ENCODE results near the gene PIPOX. TPM values are rescaled to one million over a fixed set of nuclear protein-coding genes. Genes with fewer than 3 reads are reported as not detected.

Gene PIPOX
- total and polyA plus RNA-seq, 2 donors (not counting 3 experiments of a cell fraction or from before 2014, with no cell fraction given) = 0.62 to 2.5 TPM

DNA sequence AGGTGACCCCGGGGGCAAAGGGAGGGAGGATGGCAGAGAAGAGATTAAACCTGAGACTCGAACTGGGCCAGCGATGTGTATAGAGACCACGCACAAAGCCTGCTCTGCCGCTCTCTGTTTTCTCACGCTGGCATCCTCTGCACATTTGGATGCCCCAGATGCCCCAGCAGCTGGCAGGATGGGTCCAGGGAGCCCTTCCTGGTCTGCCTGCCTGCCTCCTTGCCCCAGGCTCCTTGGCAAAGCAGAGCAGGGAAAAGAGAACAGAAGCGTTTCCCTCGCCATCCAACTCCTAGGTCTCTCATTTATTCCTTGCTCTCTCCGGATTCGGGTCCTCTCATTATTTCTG is 5.2 kb upstream of the PIPOX start:
- Histone ChIP-seq H3K36me3 (ENCODE audit: control insufficient read depth in 2 of 2, extremely low read depth in 1 of 2, insufficient read depth in 2 of 2, low read length in 2 of 2) (no peaks in the 10 kb centered on the region), H2AFZ (ENCODE audit: low read depth, low read length) (no peak overlapping the region), H3K4me3 (replicated peaks in 1 of 3; ENCODE audit: insufficient read depth in 1 of 3, low read depth in 1 of 3, low read length in 3 of 3) (no peak overlapping the region), H3K27me3 (ENCODE audit: control insufficient read depth in 2 of 2, insufficient read depth in 2 of 2, low read length in 2 of 2) (peaks cover 40 to 48% of the 10 kb centered on the region in 2 experiments), H4K20me1 (replicated peaks; ENCODE audit: control insufficient read depth, extremely low read depth, insufficient read depth, low read length) (no peaks in the 10 kb centered on the region), H3K4me2 (ENCODE audit: insufficient read depth, low read length) (no peak overlapping the region), H3K79me2 (ENCODE audit: control insufficient read depth, insufficient read depth, low read length) (no peaks in the 10 kb centered on the region), H3K4me1 (ENCODE audit: control insufficient read depth, extremely low read depth, insufficient read depth, low read length) (peaks cover 4% of the 10 kb centered on the region), H3K27ac (ENCODE audit: insufficient read depth, low read depth, low read length) (no peak overlapping the region), H3K9ac (replicated peaks; ENCODE audit: extremely low read depth, insufficient read depth, low read length) (no peak overlapping the region), H3K9me1 (replicated peaks; ENCODE audit: control insufficient read depth, extremely low read depth, insufficient read depth, low read length) (no peaks in the 10 kb centered on the region), H3K9me3 (replicated peaks; ENCODE audit: control insufficient read depth, insufficient read depth, low read length) (peaks cover 2% of the 10 kb centered on the region)
- BruUV-seq (replicated peaks) = no TSS peak
- CTCF ChIA-PET = interaction anchor here (0.6 to 2.6 kb wide), 5 partner anchors 72 to 142 kb away, joined by 3 to 8 read pairs (median 4); partner anchors contain the start of gene MYO18A
- dilution Hi-C loops (cut with MboI; ENCODE audit: extremely low pct_ligation_motif_present, low sequenced_read_pairs) (no loop called here), intact Hi-C loops (cut with micrococcal nuclease) (no loop called here)
- TF ChIP-seq EZH2 (IDR thresholded peaks at IDR 0.05; ENCODE audit: borderline replicate concordance, low read depth, low read length, severe bottlenecking) (no peak), GATA2 (IDR thresholded peaks at IDR 0.05; ENCODE audit: insufficient read depth, insufficient read length, low read depth, low read length) (no peak), JUN (IDR thresholded peaks at IDR 0.05; ENCODE audit: borderline replicate concordance, insufficient read depth, insufficient read length, low read depth) (no peak), POLR2AphosphoS5 (IDR thresholded peaks at IDR 0.05; ENCODE audit: insufficient read depth, low read depth, low read length) (no peak), MYC (IDR thresholded peaks at IDR 0.05; ENCODE audit: low read depth, low read length) (no peak), CTCF (IDR thresholded peaks at IDR 0.05; ENCODE audit: extremely low read depth in 1 of 2, insufficient read depth in 1 of 2, low read depth in 1 of 2, low read length in 2 of 2) (no peak), FOS (IDR thresholded peaks at IDR 0.05; ENCODE audit: borderline replicate concordance, insufficient read depth, low read length) (no peak), POLR2A (IDR thresholded peaks at IDR 0.05; ENCODE audit: low read depth, low read length) (no peak)
- TF ChIP-seq, protein P1, sequence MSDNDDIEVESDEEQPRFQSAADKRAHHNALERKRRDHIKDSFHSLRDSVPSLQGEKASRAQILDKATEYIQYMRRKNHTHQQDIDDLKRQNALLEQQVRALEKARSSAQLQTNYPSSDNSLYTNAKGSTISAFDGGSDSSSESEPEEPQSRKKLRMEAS (IDR thresholded peaks at IDR 0.05; ENCODE audit: insufficient read depth, insufficient read length) = no peak
- FAIRE-seq (no peak), DNase-seq (ENCODE audit: low read depth, low spot score) (no peak)
- POLR2A ChIA-PET = no interaction called here
